OCI-M1 (cell line): ENCODE measurements around the gene CDH13.
A peak's percentile ranks its signal among the peaks of the same experiment; 100 is the strongest.

Experiments used
- DNase-seq: peaks from one replicate; lab custom pipeline; 2025; lab: John Stamatoyannopoulos, UW

The CDH13 gene

GRCh38 chr16:83058376-83058775, 431.6 kb downstream of the CDH13 start:
- DNase-seq, result no peak

GRCh38 chr16:83059237-83059636, 432.5 kb downstream of the CDH13 start:
- DNase-seq, result no peak

GRCh38 chr16:83066011-83066410, 439.2 kb downstream of the CDH13 start:
- no peak for DNase-seq

- no peak for DNase-seq
These were observed 440.1 kb downstream of the CDH13 start for GRCh38 chr16:83066881-83067280.

GRCh38 chr16:83068686-83069085, 441.9 kb downstream of the CDH13 start:
- DNase-seq, result no peak

GRCh38 chr16:83070416-83071209, 443.8 kb downstream of the CDH13 start:
- no peak for DNase-seq

- no peak for DNase-seq
These were observed 449.2 kb downstream of the CDH13 start for GRCh38 chr16:83075956-83076355.

- DNase-seq, result no peak
These were observed 456.6 kb downstream of the CDH13 start for GRCh38 chr16:83083361-83083760.

GRCh38 chr16:83085660-83086059, 458.9 kb downstream of the CDH13 start:
- no peak for DNase-seq

- DNase-seq, result no peak
These were observed 469.3 kb downstream of the CDH13 start for GRCh38 chr16:83095941-83096692.

GRCh38 chr16:83098536-83098935, 471.8 kb downstream of the CDH13 start:
- DNase-seq, result peak; percentile 4

- DNase-seq, result no peak
These were observed 473.9 kb downstream of the CDH13 start for GRCh38 chr16:83100679-83101078.

GRCh38 chr16:83102336-83102735, 475.6 kb downstream of the CDH13 start:
- no peak for DNase-seq

GRCh38 chr16:83105279-83106077, 478.7 kb downstream of the CDH13 start:
- DNase-seq, result no peak

- no peak for DNase-seq
These were observed 482.8 kb downstream of the CDH13 start for GRCh38 chr16:83109490-83110125.

GRCh38 chr16:83110269-83110668, 483.5 kb downstream of the CDH13 start:
- DNase-seq, result no peak

- peak; percentile 43 for DNase-seq
These were observed 486.5 kb downstream of the CDH13 start for GRCh38 chr16:83113317-83113716.

GRCh38 chr16:83113811-83114210, 487.0 kb downstream of the CDH13 start:
- no peak for DNase-seq

- DNase-seq, result no peak
These were observed 488.9 kb downstream of the CDH13 start for GRCh38 chr16:83115491-83116232.

- no peak for DNase-seq
These were observed 489.6 kb downstream of the CDH13 start for GRCh38 chr16:83116274-83116892.

GRCh38 chr16:83117810-83118209, 491.0 kb downstream of the CDH13 start:
- DNase-seq, result no peak
